Brain pericyte (primary cell): ENCODE results near the gene ARHGAP24.
A peak's percentile ranks its signal among the peaks of the same experiment; 100 is the strongest.
"Not testable (repeated sequence)": the region's sequence is repeated elsewhere in the genome, so short reads cannot be mapped to it uniquely, and the experiment has no call there.

ENCODE experiments used
- DNase-seq: peaks from one replicate; pipeline ENCODE4 v3.0.0-alpha.2; 2012; ENCODE audit warnings: low read depth, low spot score

Gene ARHGAP24

GRCh38 chr4:85952528-85952927, 477.6 kb downstream of the ARHGAP24 start:
- DNase-seq: peak; percentile 46

DNA sequence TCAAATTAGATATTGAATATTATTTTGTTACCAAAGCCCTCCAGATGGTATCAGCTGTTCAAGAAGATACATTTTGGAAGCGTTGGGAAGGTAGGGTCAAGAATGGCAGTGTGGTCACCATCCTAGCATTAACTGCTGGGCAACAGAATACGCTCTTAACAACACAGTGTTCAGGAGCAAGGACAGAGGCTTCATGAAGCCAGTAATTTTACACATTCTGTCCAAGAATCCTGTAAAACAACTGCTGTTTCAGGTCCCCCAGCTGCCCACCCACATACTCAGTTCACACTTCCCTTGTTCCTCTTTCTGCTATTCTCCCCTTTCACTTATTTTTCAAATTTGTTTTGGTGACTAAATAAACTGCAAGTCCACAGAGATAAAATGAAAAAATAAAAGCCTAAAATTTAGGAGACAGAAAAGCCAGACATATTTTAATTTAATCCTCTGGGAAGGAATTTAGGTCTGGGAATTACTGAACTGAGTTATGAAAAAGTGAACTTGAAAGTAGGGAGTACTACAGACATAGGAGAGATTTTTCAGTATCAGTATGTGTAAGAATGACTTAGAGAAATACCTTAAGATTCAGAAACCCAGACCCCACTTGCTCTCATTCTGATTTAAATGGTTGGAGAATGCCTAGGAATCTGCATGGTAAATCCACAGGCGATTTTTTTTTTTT, 478.2 kb downstream of the ARHGAP24 start:
- no peak for DNase-seq

DNA sequence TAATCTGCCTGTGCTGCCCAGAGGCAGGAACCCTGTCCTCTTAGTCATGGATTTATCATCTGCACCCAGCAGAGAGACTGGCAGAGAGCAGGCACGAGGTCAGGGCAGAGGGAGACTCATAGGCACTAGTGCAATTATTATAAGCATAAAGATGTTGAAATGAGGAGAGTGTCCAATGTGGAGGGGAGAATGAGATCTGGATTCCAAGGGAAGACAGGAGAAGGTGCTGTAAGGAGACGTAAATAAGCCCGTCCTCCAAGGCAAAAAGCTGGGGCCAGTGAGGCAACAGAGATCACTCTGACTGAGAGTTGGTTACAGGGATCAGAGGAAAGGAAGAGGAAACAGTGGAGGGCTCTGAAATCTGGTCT, 478.7 kb downstream of the ARHGAP24 start:
- peak; percentile 53 for DNase-seq

DNA sequence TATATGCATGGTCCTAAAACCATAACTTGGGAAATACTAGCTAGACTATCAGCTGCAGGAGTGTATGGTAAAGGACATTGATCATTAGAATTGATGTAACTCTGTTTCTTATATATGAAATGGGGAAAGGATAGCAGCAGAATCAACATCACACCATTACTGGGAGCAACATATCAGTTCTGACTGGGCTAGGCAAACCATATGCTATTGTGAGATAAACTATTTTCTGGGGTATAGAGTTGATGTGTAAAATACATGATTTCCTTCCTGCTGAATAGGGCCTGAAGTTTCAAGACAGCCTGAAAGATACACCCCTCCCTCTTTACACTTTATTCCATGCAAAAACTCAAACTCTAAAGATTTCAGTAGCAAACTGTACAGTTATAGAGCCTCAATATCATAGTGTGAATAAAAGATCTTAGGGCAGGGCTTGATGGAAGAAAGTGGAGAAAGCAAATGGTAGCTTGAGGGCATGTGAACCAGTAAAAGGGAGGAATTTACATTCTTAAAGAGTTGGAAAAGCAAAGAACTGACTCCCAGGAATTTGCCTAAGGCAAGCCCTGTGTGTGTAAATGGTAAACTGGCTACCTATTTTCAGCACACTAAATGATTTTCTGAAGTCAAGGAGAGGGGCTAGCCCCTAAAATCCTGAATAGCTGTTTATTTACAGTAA, 480.8 kb downstream of the ARHGAP24 start:
- DNase-seq: no peak

- DNase-seq: no peak
These were observed 481.5 kb downstream of the ARHGAP24 start for GRCh38 chr4:85956293-85956945.

DNA sequence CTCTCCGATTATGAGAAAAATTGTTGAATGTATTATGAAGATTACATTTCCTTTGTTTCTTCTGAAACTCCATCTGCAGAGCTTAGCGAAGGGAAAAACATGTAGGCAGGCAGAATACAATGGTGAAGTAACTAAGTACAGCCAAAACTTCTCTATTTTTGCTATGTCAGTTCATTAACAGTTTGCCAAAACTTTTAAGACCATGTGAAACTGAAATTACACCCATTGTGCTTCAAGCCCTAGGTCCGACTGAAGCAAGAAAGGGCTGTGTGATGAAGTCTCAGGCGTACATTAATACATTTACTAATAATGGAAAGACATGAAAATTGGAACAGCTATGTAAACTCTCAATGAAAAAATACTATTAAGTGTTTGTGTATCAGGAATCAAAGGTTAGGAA, 486.9 kb downstream of the ARHGAP24 start:
- no peak for DNase-seq

GRCh38 chr4:85963231-85963630, 488.3 kb downstream of the ARHGAP24 start:
- no peak for DNase-seq

DNA sequence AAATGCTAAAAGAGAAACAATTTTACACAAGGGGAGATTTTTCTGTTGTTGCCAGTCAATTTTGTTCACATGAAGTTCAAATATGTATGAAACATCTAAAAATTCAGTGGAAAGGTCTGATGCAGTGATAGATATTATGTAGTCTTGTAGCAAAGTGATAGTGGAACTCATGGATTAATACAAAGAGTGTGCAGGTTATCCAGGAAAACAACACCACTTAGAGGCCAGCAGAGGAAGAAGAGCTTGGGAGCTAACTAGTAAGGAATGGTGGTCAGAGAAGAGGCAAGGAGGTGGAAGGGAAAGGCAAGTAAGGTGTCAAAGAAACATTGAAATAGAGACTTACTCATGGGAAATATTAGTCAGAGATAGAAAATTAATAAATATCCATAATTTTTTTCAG, 489.3 kb downstream of the ARHGAP24 start:
- DNase-seq: no peak

DNA sequence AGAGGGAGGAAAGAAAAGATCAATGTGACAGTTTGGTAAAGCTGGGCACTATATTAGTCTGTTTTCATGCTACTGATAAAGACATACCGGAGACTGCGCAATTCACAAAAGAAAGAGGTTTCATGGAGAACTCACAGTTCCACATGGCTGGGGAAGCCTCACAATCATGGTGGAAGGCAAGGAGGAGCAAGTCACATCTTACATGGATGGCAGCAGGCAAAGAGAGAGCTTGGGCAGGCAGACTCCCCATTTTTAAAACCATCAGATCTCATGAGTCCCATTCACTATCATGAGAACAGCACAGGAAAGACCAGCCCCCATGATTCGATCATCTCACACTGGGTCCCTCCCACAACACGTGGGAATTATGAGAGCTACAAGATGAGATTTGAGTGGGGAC, 490.1 kb downstream of the ARHGAP24 start:
- DNase-seq: not testable (repeated sequence)

GRCh38 chr4:85965529-85965928, 490.6 kb downstream of the ARHGAP24 start:
- DNase-seq: no peak

DNA sequence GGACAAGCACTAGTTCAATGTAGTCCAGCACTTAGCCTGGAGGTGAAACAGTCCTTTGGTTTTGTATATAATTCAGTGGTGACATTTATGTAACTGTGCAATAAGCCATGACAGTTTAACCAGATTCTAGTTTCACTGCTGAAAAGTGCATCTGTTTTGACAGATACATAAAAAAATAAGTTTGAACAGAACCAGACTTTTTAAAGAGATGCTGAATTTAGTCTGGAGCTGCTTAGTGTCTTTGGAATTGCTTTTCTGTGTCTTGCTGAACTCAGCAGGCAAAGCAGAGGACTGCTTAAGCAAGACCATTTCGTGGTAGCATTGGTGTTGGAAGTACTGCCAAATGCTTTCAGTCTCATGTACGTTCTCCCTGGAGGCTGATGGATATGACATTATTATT, 491.4 kb downstream of the ARHGAP24 start:
- no peak for DNase-seq

GRCh38 chr4:85967872-85968271, 492.9 kb downstream of the ARHGAP24 start:
- DNase-seq: no peak

GRCh38 chr4:85968945-85969819, 494.2 kb downstream of the ARHGAP24 start:
- no peak for DNase-seq

DNA sequence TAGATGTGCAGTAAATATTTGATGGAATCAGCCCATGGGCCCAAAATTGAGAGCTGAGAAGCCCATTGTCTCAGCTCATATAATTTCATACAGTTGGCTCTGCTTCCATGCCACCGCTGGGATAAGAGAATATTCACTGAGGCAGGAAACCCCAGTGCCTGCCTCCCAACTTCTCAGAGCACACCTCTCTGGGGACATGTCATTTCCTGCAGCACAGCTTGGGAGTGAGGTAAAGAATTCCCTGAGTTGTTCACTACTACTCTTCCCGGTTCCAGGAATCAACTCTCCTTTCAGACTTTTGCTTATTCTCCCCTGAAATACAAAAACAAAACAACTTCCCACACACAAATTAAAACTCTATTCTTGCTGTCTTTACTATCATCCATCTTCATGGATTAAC, 495.6 kb downstream of the ARHGAP24 start:
- DNase-seq: no peak

DNA sequence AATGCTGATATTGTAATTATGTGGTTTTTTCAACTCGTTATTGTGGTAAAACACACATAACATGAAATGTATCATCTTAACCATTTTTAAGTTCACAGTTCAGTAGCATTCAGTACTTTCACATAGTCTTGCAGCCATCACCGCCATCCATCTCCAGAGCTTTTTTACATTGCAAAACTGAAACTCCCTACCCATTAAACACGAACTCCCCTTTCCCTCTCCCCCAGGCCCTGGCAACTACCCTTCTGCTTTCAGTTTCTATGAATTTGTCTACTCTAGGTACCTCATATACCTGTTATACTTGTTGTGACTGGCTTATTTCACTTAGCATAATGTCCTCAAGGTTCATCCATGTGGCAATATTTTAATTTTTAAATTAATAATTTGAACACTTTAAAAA, 504.3 kb downstream of the ARHGAP24 start:
- DNase-seq: no peak

GRCh38 chr4:85986266-85986665, 511.3 kb downstream of the ARHGAP24 start:
- DNase-seq: no peak

DNA sequence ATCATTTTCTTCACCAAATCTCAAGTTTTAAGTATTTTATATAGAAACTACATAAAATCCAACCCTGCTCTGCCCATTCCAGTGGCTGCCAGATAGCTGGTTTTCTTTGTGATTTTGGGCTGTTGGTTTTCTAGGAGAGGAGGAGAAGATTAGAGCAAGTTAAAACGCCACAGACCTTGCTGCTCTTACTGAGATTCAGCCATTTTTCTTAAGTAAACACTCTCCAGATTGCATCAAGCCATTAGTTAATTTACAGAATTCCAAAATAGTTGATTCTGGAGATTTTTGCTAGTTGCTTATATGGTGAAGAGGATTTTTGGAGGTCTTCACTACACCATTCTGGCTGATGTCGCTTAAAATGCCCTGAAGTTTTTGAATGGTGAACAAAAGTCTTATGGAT, 518.7 kb downstream of the ARHGAP24 start:
- no peak for DNase-seq

- DNase-seq: no peak
These were observed 519.6 kb downstream of the ARHGAP24 start for GRCh38 chr4:85994576-85994975.

GRCh38 chr4:85995361-85995760, 520.4 kb downstream of the ARHGAP24 start:
- no peak for DNase-seq

DNA sequence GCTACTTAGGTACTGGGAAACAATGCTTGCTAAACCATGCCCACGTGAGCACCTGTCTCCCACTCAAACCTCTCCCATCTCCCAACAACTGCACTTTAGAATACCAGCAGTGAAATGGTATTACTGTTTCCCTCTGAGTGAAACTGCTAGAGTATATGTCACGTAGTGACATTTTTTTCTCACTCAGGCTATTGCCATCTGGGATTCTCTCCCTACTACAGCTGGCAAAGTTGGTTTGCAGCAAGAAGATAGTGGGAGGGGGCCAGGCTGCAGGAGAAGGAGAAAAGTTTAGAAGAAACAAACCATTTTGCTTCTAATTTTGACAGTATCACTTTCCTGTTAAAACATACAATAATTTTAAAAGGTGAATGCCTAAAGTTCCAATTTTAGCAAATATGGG, 526.6 kb downstream of the ARHGAP24 start:
- no peak for DNase-seq

GRCh38 chr4:86004030-86004429, 529.1 kb downstream of the ARHGAP24 start:
- no peak for DNase-seq

DNA sequence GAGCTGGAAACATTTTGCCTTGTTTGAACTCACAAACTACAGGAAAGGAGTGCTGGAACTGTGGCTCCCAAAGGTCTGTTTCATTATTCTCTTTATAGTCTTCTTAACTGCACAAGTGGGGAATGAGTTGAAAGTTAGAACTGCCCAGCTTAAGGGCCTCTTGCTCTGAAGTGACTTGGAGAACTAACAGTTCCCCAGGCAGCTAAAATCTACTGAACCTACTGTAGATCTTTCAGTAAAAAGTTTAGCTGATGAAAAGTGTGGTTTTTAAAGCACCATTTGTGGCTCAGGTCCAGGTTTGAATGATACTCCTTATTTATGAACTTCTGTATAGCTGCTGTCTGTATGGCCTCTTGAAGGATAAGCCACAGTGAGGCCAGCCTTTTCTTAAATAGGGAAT, 531.1 kb downstream of the ARHGAP24 start:
- DNase-seq: no peak
